Neural progenitor cell (in vitro differentiated cells): ENCODE measurements around the gene CREM. TPM values are rescaled to one million over a fixed set of nuclear protein-coding genes. Genes with fewer than 3 reads are reported as not detected.

Experiments used
- DNase-seq: peaks from one replicate; pipeline ENCODE4 v3.0.0-alpha.2; 2016; ENCODE audit warnings: low spot score
- H2AFZ ChIP-seq: fragments of 200-600 bp; sonication (generic); replicated peaks from 2 replicates; pipeline ENCODE4 v1.6.1; 2016; ENCODE audit warnings: antibody characterized with exemption
- H3F3A ChIP-seq: fragments of 200-600 bp; sonication (generic); 2 replicates; pipeline ENCODE4 v1.6.1; 2016; ENCODE audit warnings: antibody characterized with exemption, low read depth
- H3K27ac ChIP-seq: fragments of 200-600 bp; sonication (generic); 2 replicates; pipeline ENCODE4 v1.5.1; 2016; ENCODE audit warnings: mild to moderate bottlenecking
- H3K27me3 ChIP-seq: fragments of 200-600 bp; sonication (generic); 2 replicates; pipeline ENCODE4 v1.6.1; 2016; ENCODE audit warnings: mild to moderate bottlenecking, moderate library complexity
- H3K36me3 ChIP-seq: fragments of 200-600 bp; sonication (generic); 2 replicates; pipeline ENCODE4 v1.5.1; 2016
- H3K4me1 ChIP-seq: fragments of 200-600 bp; sonication (generic); 2 replicates; pipeline ENCODE4 v1.6.1; 2016; ENCODE audit warnings: mixed run types
- H3K4me2 ChIP-seq: fragments of 200-600 bp; sonication (generic); 2 replicates; pipeline ENCODE4 v1.6.1; 2016
- H3K4me3 ChIP-seq: fragments of 200-600 bp; sonication (generic); 2 replicates; pipeline ENCODE4 v1.5.1; 2016
- H3K79me2 ChIP-seq: fragments of 200-600 bp; sonication (generic); 2 replicates; pipeline ENCODE4 v1.6.1; 2016; ENCODE audit warnings: low read depth
- H3K9ac ChIP-seq: fragments of 200-600 bp; sonication (generic); 2 replicates; pipeline ENCODE4 v1.6.1; 2016
- H3K9me3 ChIP-seq: fragments of 200-600 bp; sonication (generic); 2 replicates; pipeline ENCODE4 v1.5.1; 2016; ENCODE audit warnings: low read depth
- H4K20me1 ChIP-seq: fragments of 200-600 bp; sonication (generic); 2 replicates; pipeline ENCODE4 v1.6.1; 2016; ENCODE audit warnings: low read depth
- H3K27ac Mint-ChIP-seq: 3 replicates; pipeline ENCODE4 v1.8.0; 2021; ENCODE audit warnings: mixed read lengths
- H3K27me3 Mint-ChIP-seq: 2 replicates; pipeline ENCODE4 v1.8.0; 2022; ENCODE audit warnings: low read depth, mild to moderate bottlenecking, inconsistent platforms, moderate library complexity, mixed read lengths; ENCODE audit not compliant: insufficient read depth
- H3K36me3 Mint-ChIP-seq: 3 replicates; pipeline ENCODE4 v1.8.0; 2021; ENCODE audit warnings: mixed read lengths
- H3K4me1 Mint-ChIP-seq: 3 replicates; pipeline ENCODE4 v1.8.0; 2021; ENCODE audit warnings: mixed read lengths
- H3K4me3 Mint-ChIP-seq: 3 replicates; pipeline ENCODE4 v1.8.0; 2021; ENCODE audit warnings: mild to moderate bottlenecking, moderate library complexity, mixed read lengths
- H3K9me3 Mint-ChIP-seq: 3 replicates; pipeline ENCODE4 v1.8.0; 2020; ENCODE audit warnings: mixed read lengths
- EZH2 ChIP-seq: fragments of 200-600 bp; sonication (generic); IDR thresholded peaks from 2 replicates; pipeline ENCODE4 v1.6.1; 2017; ENCODE audit warnings: antibody characterized with exemption, mild to moderate bottlenecking, moderate library complexity
- EZH2phosphoT487 ChIP-seq: fragments of 200-600 bp; sonication (generic); IDR thresholded peaks from 2 replicates; pipeline ENCODE4 v1.6.1; 2017; ENCODE audit warnings: antibody characterized with exemption
- total RNA-seq: library from RNA; depleted of rRNA; stranded (reverse); fragments of >200 nt; gene quantifications from 2 replicates; pipeline ENCODE4 v1.2.3, GENCODE V29; 2015; ENCODE audit warnings: low replicate concordance
- TF ChIP-seq, protein P1 (sequence below): fragments of 200-600 bp; sonication (generic); IDR thresholded peaks from 2 replicates; pipeline ENCODE4 v1.5.1; 2017; ENCODE audit warnings: antibody characterized with exemption, mild to moderate bottlenecking

The CREM gene
- total RNA-seq, 1 donor from 2014 or later: 74.2 TPM

DNA sequence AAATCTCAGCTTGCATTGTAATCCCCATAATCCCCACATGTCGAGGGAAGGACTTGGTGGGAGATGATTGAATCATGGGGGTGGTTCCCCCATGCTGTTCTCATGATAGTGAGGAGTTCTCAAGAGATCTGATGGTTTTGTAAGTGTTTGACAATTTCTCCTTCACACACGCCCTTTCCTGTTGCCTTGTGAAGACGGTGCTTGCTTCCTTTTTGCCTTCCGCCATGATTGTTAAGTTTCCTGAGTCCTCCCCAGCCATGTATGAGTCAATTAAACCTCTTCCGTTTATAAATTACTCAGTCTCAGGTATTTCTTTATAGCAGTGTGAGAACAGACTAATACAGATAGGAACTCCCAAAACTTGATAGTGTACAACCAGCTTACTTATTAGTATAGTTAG, 98.6 kb downstream of the CREM start:
- H3K4me1 ChIP-seq: peaks cover 4% of the 10 kb centered on the region
- H3K4me3 Mint-ChIP-seq: no peak overlapping the region
- peaks cover 2% of the 10 kb centered on the region for H3K27me3 Mint-ChIP-seq
- H3K9ac ChIP-seq: no peak overlapping the region
- H3K79me2 ChIP-seq: no peaks in the 10 kb centered on the region
- H3K4me1 Mint-ChIP-seq: peaks cover 14% of the 10 kb centered on the region
- no peak overlapping the region for H3K4me2 ChIP-seq
- H3K27ac ChIP-seq: no peak overlapping the region
- no peaks in the 10 kb centered on the region for H3K36me3 Mint-ChIP-seq
- no peaks in the 10 kb centered on the region for H3K9me3 ChIP-seq
- no peak overlapping the region for H3K4me3 ChIP-seq
- no peak overlapping the region for H2AFZ ChIP-seq
- no peaks in the 10 kb centered on the region for H4K20me1 ChIP-seq
- no peaks in the 10 kb centered on the region for H3K36me3 ChIP-seq
- no peak for DNase-seq
- peaks cover 2% of the 10 kb centered on the region for H3K9me3 Mint-ChIP-seq
- no peaks in the 10 kb centered on the region for H3K27me3 ChIP-seq
- no peak overlapping the region for H3K27ac Mint-ChIP-seq
- H3F3A ChIP-seq: peaks cover 4% of the 10 kb centered on the region
- TF ChIP-seq, protein P1, sequence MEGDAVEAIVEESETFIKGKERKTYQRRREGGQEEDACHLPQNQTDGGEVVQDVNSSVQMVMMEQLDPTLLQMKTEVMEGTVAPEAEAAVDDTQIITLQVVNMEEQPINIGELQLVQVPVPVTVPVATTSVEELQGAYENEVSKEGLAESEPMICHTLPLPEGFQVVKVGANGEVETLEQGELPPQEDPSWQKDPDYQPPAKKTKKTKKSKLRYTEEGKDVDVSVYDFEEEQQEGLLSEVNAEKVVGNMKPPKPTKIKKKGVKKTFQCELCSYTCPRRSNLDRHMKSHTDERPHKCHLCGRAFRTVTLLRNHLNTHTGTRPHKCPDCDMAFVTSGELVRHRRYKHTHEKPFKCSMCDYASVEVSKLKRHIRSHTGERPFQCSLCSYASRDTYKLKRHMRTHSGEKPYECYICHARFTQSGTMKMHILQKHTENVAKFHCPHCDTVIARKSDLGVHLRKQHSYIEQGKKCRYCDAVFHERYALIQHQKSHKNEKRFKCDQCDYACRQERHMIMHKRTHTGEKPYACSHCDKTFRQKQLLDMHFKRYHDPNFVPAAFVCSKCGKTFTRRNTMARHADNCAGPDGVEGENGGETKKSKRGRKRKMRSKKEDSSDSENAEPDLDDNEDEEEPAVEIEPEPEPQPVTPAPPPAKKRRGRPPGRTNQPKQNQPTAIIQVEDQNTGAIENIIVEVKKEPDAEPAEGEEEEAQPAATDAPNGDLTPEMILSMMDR: no peak
- TF ChIP-seq EZH2phosphoT487: no peak
- TF ChIP-seq EZH2: no peak

DNA sequence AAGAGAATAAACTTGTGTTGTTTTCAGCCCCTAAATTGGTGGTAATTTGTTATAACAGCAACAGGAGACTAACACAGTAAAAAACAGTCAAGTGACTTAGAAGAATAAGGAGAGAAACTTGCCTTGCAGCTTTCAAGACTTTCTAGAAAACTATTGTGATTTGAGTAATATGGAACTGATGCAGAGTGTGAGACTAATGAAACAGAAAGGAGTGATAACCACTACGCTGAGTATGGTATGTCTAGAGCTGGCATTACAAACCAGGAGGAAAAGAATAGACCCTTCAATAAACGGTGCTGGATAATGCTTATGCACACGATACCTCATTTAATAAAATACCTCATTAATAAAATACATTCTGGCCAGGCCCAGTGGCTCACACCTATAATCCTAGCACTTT, 99.9 kb downstream of the CREM start:
- Mint-ChIP-seq H3K27ac (no peak overlapping the region), H3K4me1 (peaks cover 7% of the 10 kb centered on the region), H3K9me3 (peaks cover 2% of the 10 kb centered on the region), H3K36me3 (no peaks in the 10 kb centered on the region), H3K4me3 (no peak overlapping the region), H3K27me3 (peaks cover 2% of the 10 kb centered on the region)
- H3K27me3 ChIP-seq: no peaks in the 10 kb centered on the region
- H3K4me2 ChIP-seq: no peak overlapping the region
- H3F3A ChIP-seq: peaks cover 5% of the 10 kb centered on the region
- no peak overlapping the region for H3K27ac ChIP-seq
- no peaks in the 10 kb centered on the region for H3K79me2 ChIP-seq
- no peak overlapping the region for H3K4me3 ChIP-seq
- no peaks in the 10 kb centered on the region for H3K36me3 ChIP-seq
- no peak overlapping the region for H2AFZ ChIP-seq
- no peak overlapping the region for H3K9ac ChIP-seq
- H4K20me1 ChIP-seq: no peaks in the 10 kb centered on the region
- H3K9me3 ChIP-seq: no peaks in the 10 kb centered on the region
- no peak for DNase-seq
- H3K4me1 ChIP-seq: peaks cover 8% of the 10 kb centered on the region
- TF ChIP-seq EZH2: no peak
- no peak for TF ChIP-seq EZH2phosphoT487
- TF ChIP-seq, protein P1: no peak

DNA sequence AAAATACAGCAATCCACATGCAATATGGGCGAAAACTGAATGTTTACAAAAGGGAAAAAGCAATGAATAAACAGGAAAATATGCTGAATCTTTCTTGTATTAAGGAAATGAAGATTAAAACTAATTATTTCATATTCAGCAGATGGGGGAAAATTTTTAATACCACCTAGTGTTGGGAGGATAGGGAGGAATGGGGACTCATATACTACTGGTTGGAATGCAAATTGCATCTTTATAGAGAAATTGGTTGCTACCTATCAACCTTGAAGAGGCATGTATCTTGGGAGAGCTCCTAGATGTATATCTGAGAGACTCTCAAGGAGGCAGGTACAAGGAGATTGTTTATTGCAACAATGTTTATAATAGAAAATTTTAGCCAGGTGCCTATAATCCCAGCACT, 101.4 kb downstream of the CREM start:
- TF ChIP-seq, protein P1: no peak
- TF ChIP-seq EZH2 (no peak), EZH2phosphoT487 (no peak)
- Histone ChIP-seq H3K4me1 (peaks cover 8% of the 10 kb centered on the region), H3K27ac (no peak overlapping the region), H3K9me3 (no peaks in the 10 kb centered on the region), H3K4me3 (no peak overlapping the region), H3K4me2 (no peak overlapping the region), H2AFZ (no peak overlapping the region), H3K27me3 (no peaks in the 10 kb centered on the region), H4K20me1 (no peaks in the 10 kb centered on the region), H3F3A (peaks cover 5% of the 10 kb centered on the region), H3K9ac (no peak overlapping the region), H3K79me2 (no peaks in the 10 kb centered on the region), H3K36me3 (no peaks in the 10 kb centered on the region)
- peaks cover 5% of the 10 kb centered on the region for H3K4me1 Mint-ChIP-seq
- H3K4me3 Mint-ChIP-seq: no peak overlapping the region
- no peaks in the 10 kb centered on the region for H3K36me3 Mint-ChIP-seq
- H3K27me3 Mint-ChIP-seq: peaks cover under 1% of the 10 kb centered on the region
- no peak overlapping the region for H3K27ac Mint-ChIP-seq
- DNase-seq: no peak
- H3K9me3 Mint-ChIP-seq: peaks cover 2% of the 10 kb centered on the region
